Transverse colon (tissue), 4 donors: Measurements from ENCODE around the gene PEX14. TPM values are rescaled to one million over a fixed set of nuclear protein-coding genes. Genes with fewer than 3 reads are reported as not detected.
A peak's percentile ranks its signal among the peaks of the same experiment; 100 is the strongest.

ENCODE experiments used
- DNase-seq: peaks from one replicate; pipeline ENCODE4 v3.0.0-alpha.2; 2019
- H3K27ac ChIP-seq, 4 donors: fragments of 200-600 bp; sonication (generic); 2 replicates each; pipeline ENCODE4 v1.5.1; 2016 to 2018; ENCODE audit warnings: inconsistent platforms in 4 of 4
- H3K27me3 ChIP-seq: fragments of 200-600 bp; sonication (generic); 2 replicates; pipeline ENCODE4 v1.5.1; 2017; ENCODE audit warnings: inconsistent platforms
- H3K36me3 ChIP-seq, 4 donors: fragments of 200-600 bp; sonication (generic); 2 replicates each; pipeline ENCODE4 v1.5.1; 2017 to 2019; ENCODE audit warnings: inconsistent platforms in 4 of 4
- H3K4me1 ChIP-seq, 4 donors: fragments of 200-600 bp; sonication (generic); 2 replicates each; pipeline ENCODE4 v1.5.1; 2017 to 2020; ENCODE audit warnings: inconsistent platforms in 4 of 4
- H3K4me3 ChIP-seq, 4 donors: fragments of 200-600 bp; sonication (generic); 1 replicate in 1 of 4; 2 replicates in 3 of 4; pipeline versions ENCODE4 v1.5.1 to v1.6.1; 2017 to 2019; ENCODE audit warnings: inconsistent platforms in 4 of 4
- H3K9me3 ChIP-seq, 2 donors: fragments of 200-600 bp; sonication (generic); 2 replicates each; pipeline ENCODE4 v1.5.1; 2017 to 2019; ENCODE audit warnings: inconsistent platforms in 2 of 2
- EP300 ChIP-seq: sonication (generic); formaldehyde crosslinking; IDR thresholded peaks from one replicate; pipeline ENCODE4 v1.6.1; 2017; ENCODE audit warnings: antibody characterized with exemption, low read depth
- POLR2A ChIP-seq: fragments of 450-650 bp; IDR thresholded peaks from one replicate; pipeline ENCODE4 v1.6.1; 2016; ENCODE audit warnings: antibody characterized with exemption, mild to moderate bottlenecking, moderate library complexity
- POLR2AphosphoS5 ChIP-seq, 3 donors: sonication (generic); formaldehyde crosslinking; IDR thresholded peaks; one replicate each; pipeline ENCODE4 v1.6.1; 2016; ENCODE audit warnings: antibody characterized with exemption in 3 of 3
- WGBS, 2 donors: methylation state at CpG; one replicate each; pipeline ENCODE4 v1.1.5; 2018; ENCODE audit warnings: low coverage in 1 of 2; 5-methylcytosine and 5-hydroxymethylcytosine counted together
- in situ Hi-C, 4 donors: fragments of 200-750 bp; cut with MboI; loops; one replicate each; pipeline versions ENCODE4 v1.15.0 to v1.15.1; 2017; ENCODE audit warnings: low sequenced_read_pairs in 3 of 4, low pct_ligation_motif_present in 1 of 4, low pct_unique_long_range_greater_than_20kb in 1 of 4
- intact Hi-C: fragments of 100-400 bp; cut with DNase I; formaldehyde crosslinking; loops from one replicate; pipeline ENCODE4 v1.15.1; 2023; ENCODE audit warnings: low total_unique reads
- total RNA-seq, 4 donors: library from RNA; depleted of rRNA; stranded (reverse); fragments of >200 nt; gene quantifications; one replicate each; pipeline ENCODE4 v1.1.0, GENCODE V29; 2016
- TF ChIP-seq, protein P1 (sequence below), 5 experiments: fragments of 200-600 bp in 3 of 5; fragments of 450-650 bp in 2 of 5; sonication (generic) in 3 of 5; IDR thresholded peaks; 1 replicate in 2 of 5; 2 replicates in 3 of 5; pipeline ENCODE4 v1.5.1; 2016 to 2017; ENCODE audit warnings: antibody characterized with exemption in 5 of 5, inconsistent platforms in 3 of 5, mild to moderate bottlenecking in 2 of 5, moderate library complexity in 1 of 5

PEX14 gene
- total RNA-seq, 4 donors from 2014 or later: 2.4 to 16.5 (median 12.6) TPM

DNA sequence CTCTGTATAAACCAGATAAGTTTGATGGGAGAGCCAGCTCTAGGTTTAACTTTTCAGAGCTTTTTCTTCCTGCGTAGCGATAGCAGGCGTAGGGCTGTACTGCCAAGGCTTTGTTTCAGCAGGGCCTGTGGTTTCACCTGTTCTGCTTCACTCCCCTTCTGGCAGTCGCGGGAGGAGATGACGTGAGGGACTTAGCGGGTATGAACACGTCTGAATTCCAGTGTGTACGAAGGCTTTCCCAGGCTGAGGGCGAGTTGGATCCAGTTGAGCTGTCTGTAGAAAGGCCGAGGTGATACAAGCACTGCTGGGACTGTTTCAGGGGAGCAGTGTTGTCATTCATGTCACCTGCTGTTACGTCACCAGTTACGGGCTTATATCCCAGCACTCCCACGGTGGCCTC, 21.2 kb downstream of the PEX14 start:
- intact Hi-C loops (loop anchor here (2.0 kb wide), 1 partner anchor 65 kb away; the partner anchor contains the start of gene CENPS), in situ Hi-C loops (loop anchor here in 1 of 4 donors (10.0 kb wide), 1 partner anchor 61 kb away; the partner anchor contains the start of gene CENPS)
- DNase-seq: no peak
- Histone ChIP-seq H3K27me3 (no peaks in the 10 kb centered on the region), H3K9me3 (no peaks in the 10 kb centered on the region), H3K36me3 (no peaks in the 10 kb centered on the region), H3K4me3 (no peak overlapping the region), H3K27ac (peak overlapping the region; percentile 55 to 73 (median 68)), H3K4me1 (peaks cover 0 to 18% (median 13%) of the 10 kb centered on the region in 4 donors)
- no peak for TF ChIP-seq EP300
- TF ChIP-seq, protein P1, sequence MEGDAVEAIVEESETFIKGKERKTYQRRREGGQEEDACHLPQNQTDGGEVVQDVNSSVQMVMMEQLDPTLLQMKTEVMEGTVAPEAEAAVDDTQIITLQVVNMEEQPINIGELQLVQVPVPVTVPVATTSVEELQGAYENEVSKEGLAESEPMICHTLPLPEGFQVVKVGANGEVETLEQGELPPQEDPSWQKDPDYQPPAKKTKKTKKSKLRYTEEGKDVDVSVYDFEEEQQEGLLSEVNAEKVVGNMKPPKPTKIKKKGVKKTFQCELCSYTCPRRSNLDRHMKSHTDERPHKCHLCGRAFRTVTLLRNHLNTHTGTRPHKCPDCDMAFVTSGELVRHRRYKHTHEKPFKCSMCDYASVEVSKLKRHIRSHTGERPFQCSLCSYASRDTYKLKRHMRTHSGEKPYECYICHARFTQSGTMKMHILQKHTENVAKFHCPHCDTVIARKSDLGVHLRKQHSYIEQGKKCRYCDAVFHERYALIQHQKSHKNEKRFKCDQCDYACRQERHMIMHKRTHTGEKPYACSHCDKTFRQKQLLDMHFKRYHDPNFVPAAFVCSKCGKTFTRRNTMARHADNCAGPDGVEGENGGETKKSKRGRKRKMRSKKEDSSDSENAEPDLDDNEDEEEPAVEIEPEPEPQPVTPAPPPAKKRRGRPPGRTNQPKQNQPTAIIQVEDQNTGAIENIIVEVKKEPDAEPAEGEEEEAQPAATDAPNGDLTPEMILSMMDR (IDR thresholded peaks at IDR 0.05): no peak
- TF ChIP-seq POLR2AphosphoS5 (IDR thresholded peaks at IDR 0.05): no peak
- no peak for TF ChIP-seq POLR2A
- 87% methylated on average over 14 of the region's 14 CpGs; no CpG with 5 or more reads in 1 of the 2 donors for WGBS, 2 donors

DNA sequence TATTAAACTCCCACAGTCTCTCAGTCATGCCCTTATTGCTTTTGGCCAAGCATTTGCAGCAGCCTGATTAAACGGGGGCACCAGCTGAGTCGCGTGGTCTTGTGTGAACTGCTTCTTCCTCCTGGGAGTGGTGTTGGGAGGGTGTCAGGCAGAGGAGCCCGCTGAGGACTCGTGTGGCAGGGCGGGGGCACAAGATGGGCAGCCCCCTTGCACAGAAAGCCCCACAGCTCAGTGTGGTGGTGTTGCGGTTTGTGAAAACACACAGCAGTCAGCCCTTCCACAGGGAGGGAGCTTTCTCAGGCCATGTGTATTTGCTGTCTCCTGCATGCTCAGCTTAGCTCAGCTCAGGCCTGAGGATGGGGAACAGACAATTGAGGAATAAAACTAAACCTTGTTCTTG, 22.4 kb downstream of the PEX14 start:
- TF ChIP-seq POLR2AphosphoS5 (IDR thresholded peaks at IDR 0.05) (no peak), POLR2A (no peak), EP300 (no peak)
- TF ChIP-seq, protein P1 (IDR thresholded peaks at IDR 0.05): no peak
- WGBS, 2 donors: 92 to 100% methylated on average over 1 to 7 of the region's 7 CpGs
- H3K27me3 ChIP-seq: no peaks in the 10 kb centered on the region
- intact Hi-C loops (no loop called here), in situ Hi-C loops (loop anchor here in 1 of 4 donors (10.0 kb wide), 1 partner anchor 62 kb away; the partner anchor contains the start of gene CENPS)
- H3K4me3 ChIP-seq: no peak overlapping the region
- no peaks in the 10 kb centered on the region for H3K36me3 ChIP-seq
- H3K27ac ChIP-seq: no peak overlapping the region
- H3K9me3 ChIP-seq: no peaks in the 10 kb centered on the region
- peaks cover 0 to 24% (median 15%) of the 10 kb centered on the region in 4 donors for H3K4me1 ChIP-seq
- DNase-seq: no peak

DNA sequence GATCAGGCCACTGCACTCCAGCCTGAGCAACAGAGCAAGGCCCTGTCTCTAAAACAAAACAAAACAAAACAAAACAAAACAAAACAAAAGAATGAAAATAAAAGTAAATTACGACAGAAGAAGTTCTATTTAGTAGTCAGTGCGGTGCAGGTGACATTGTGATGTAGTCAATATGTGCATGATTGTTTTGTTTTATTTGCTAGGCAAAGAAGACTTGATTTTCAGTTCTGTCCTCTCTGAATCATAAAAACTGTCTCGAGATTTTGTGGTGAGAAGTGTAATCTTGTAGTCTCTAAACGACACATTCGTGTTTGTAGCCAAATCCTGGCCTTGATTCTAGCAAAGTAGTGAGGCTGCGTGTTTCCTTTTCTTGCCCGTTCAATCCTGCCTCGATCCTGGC, 23.5 kb downstream of the PEX14 start:
- TF ChIP-seq POLR2A (no peak), POLR2AphosphoS5 (IDR thresholded peaks at IDR 0.05) (no peak), EP300 (no peak)
- Histone ChIP-seq H3K4me1 (peaks cover 0 to 32% (median 19%) of the 10 kb centered on the region in 4 donors), H3K27me3 (no peaks in the 10 kb centered on the region), H3K4me3 (no peak overlapping the region), H3K9me3 (no peaks in the 10 kb centered on the region), H3K36me3 (no peaks in the 10 kb centered on the region), H3K27ac (no peak overlapping the region)
- no peak for DNase-seq
- 68 to 76% methylated on average over 7 to 8 of the region's 8 CpGs for WGBS, 2 donors
- intact Hi-C loops: no loop called here
- in situ Hi-C loops: loop anchor here in 1 of 4 donors (10.0 kb wide), 1 partner anchor 63 kb away; the partner anchor contains the start of gene CENPS

DNA sequence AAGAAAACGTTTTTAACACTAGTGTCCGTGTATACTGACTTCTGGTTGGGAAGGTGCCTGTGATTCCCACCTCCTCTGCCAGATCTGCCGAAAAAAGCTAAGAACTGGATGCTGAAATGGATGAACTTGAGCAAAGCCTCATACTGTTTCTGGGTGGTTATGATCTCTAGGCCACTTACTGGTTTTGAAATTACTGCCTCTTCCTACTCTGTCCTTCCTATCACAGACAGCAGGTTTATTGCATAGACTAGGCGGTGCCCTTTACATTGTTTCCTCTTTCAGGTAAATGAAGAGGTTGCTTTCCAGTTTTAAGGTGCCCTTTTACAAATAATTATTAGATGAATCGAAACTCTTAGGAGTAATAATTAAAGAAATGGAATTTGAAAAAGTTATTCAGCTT, 27.5 kb downstream of the PEX14 start:
- WGBS, 2 donors: 55 to 58% methylated on average over 3 to 5 of the region's 5 CpGs
- Histone ChIP-seq H3K9me3 (no peaks in the 10 kb centered on the region), H3K4me3 (no peak overlapping the region), H3K4me1 (peaks cover 0 to 30% (median 6%) of the 10 kb centered on the region in 4 donors), H3K36me3 (no peaks in the 10 kb centered on the region), H3K27ac (peak overlapping the region in 1 of 4 donors; percentile 51), H3K27me3 (no peaks in the 10 kb centered on the region)
- no peak for DNase-seq
- TF ChIP-seq POLR2A (no peak), POLR2AphosphoS5 (IDR thresholded peaks at IDR 0.05) (no peak), EP300 (no peak)
- TF ChIP-seq, protein P1 (IDR thresholded peaks at IDR 0.05): no peak
- in situ Hi-C loops: loop anchor here in 3 of 4 donors (10.0 to 25.0 kb wide), 2 partner anchors 360 to 363 kb away; no protein-coding TSS in a partner anchor
- intact Hi-C loops: no loop called here
